Stimulated activated naive B cell treated with anti-CD40 and anti-IgM and Interleukin-4, amounts not matched to agents 10 μg/mL and 1 μg/mL and 100 μg/mL, for 72 hours (primary cell): ENCODE data around the gene MCEMP1.

ENCODE experiments used
- ATAC-seq, 2 donors: fragments of 150-1000 bp; cut with Tn5 transposase; replicated peaks; 2 replicates each; pipeline ENCODE4 v1.10.0; 2021; ENCODE audit warnings: moderate library complexity in 1 of 2
- DNase-seq: peaks from one replicate; pipeline ENCODE4 v3.0.0; 2021
- H3K27ac Mint-ChIP-seq: one replicate; pipeline ENCODE4 v1.8.0; 2022; ENCODE audit warnings: mild to moderate bottlenecking, mixed read lengths
- H3K27me3 Mint-ChIP-seq, 2 donors: one replicate each; pipeline ENCODE4 v1.8.0; 2022; ENCODE audit warnings: mixed read lengths in 2 of 2
- H3K36me3 Mint-ChIP-seq, 2 donors: one replicate each; pipeline ENCODE4 v1.8.0; 2022; ENCODE audit warnings: mixed read lengths in 2 of 2, mild to moderate bottlenecking in 1 of 2
- H3K4me1 Mint-ChIP-seq, 2 donors: one replicate each; pipeline ENCODE4 v1.8.0; 2022; ENCODE audit warnings: mixed read lengths in 2 of 2, mild to moderate bottlenecking in 1 of 2
- H3K4me3 Mint-ChIP-seq, 2 donors: one replicate each; pipeline ENCODE4 v1.8.0; 2022; ENCODE audit warnings: mild to moderate bottlenecking in 2 of 2, mixed read lengths in 2 of 2, moderate library complexity in 1 of 2
- H3K9me3 Mint-ChIP-seq, 2 donors: one replicate each; pipeline ENCODE4 v1.8.0; 2022; ENCODE audit warnings: mixed read lengths in 2 of 2, mild to moderate bottlenecking in 1 of 2

MCEMP1 gene

GRCh38 chr19:7701654-7702457 lies 25.0 kb downstream of the MCEMP1 start, which contains the start of gene FCER2:
Gene FCER2 (minus strand): TSS chr19:7702131. CDS start chr19:7699760, 2,371 bp downstream.
- no peaks in the 10 kb centered on the region for H3K27me3 Mint-ChIP-seq
- H3K9me3 Mint-ChIP-seq: peaks cover 7% of the 10 kb centered on the region in 2 donors
- no peak within 1 kb of the TSS for H3K4me3 Mint-ChIP-seq
- H3K4me1 Mint-ChIP-seq: peaks cover 61 to 99% of the 10 kb centered on the region in 2 donors
- H3K36me3 Mint-ChIP-seq: peaks cover 62 to 78% of the 10 kb centered on the region in 2 donors
- DNase-seq: peak; percentile 86
- peak within 1 kb of the TSS; percentile 99 for H3K27ac Mint-ChIP-seq
- ATAC-seq: peak; percentile 64 to 72

GRCh38 chr19:7703332-7703731 lies 26.4 kb downstream of the MCEMP1 start:
- Mint-ChIP-seq H3K27ac (peak overlapping the region; percentile 99), H3K9me3 (peaks cover 7% of the 10 kb centered on the region in 2 donors), H3K4me3 (peak overlapping the region; percentile 54 to 69), H3K4me1 (peaks cover 63 to 99% of the 10 kb centered on the region in 2 donors), H3K36me3 (peaks cover 50 to 64% of the 10 kb centered on the region in 2 donors), H3K27me3 (no peaks in the 10 kb centered on the region)
- ATAC-seq (no peak), DNase-seq (no peak)

GRCh38 chr19:7704280-7705060 lies 27.6 kb downstream of the MCEMP1 start:
- DNase-seq (no peak), ATAC-seq (no peak)
- peaks cover 42 to 61% of the 10 kb centered on the region in 2 donors for H3K36me3 Mint-ChIP-seq
- H3K4me1 Mint-ChIP-seq: peaks cover 66 to 100% of the 10 kb centered on the region in 2 donors
- H3K27me3 Mint-ChIP-seq: no peaks in the 10 kb centered on the region
- H3K27ac Mint-ChIP-seq: peak overlapping the region; percentile 99
- H3K4me3 Mint-ChIP-seq: peak overlapping the region in 1 of 2 donors; percentile 40
- peaks cover 9 to 11% of the 10 kb centered on the region in 2 donors for H3K9me3 Mint-ChIP-seq

GRCh38 chr19:7705387-7706187 lies 28.7 kb downstream of the MCEMP1 start:
- peak overlapping the region; percentile 99 for H3K27ac Mint-ChIP-seq
- no peaks in the 10 kb centered on the region for H3K27me3 Mint-ChIP-seq
- peaks cover 9 to 11% of the 10 kb centered on the region in 2 donors for H3K9me3 Mint-ChIP-seq
- peaks cover 68 to 100% of the 10 kb centered on the region in 2 donors for H3K4me1 Mint-ChIP-seq
- peak overlapping the region; percentile 42 to 52 for H3K4me3 Mint-ChIP-seq
- DNase-seq: peak; percentile 94
- ATAC-seq: peak; percentile 56 to 69
- peaks cover 32 to 52% of the 10 kb centered on the region in 2 donors for H3K36me3 Mint-ChIP-seq

GRCh38 chr19:7706188-7706954 lies 29.5 kb downstream of the MCEMP1 start:
- H3K36me3 Mint-ChIP-seq: peaks cover 26 to 47% of the 10 kb centered on the region in 2 donors
- peak overlapping the region; percentile 99 for H3K27ac Mint-ChIP-seq
- ATAC-seq (no peak), DNase-seq (no peak)
- peak overlapping the region; percentile 42 to 60 for H3K4me3 Mint-ChIP-seq
- peaks cover 72 to 100% of the 10 kb centered on the region in 2 donors for H3K4me1 Mint-ChIP-seq
- no peaks in the 10 kb centered on the region for H3K27me3 Mint-ChIP-seq
- peaks cover 10 to 14% of the 10 kb centered on the region in 2 donors for H3K9me3 Mint-ChIP-seq

GRCh38 chr19:7706955-7707456 lies 30.1 kb downstream of the MCEMP1 start:
- peaks cover 68 to 94% of the 10 kb centered on the region in 2 donors for H3K4me1 Mint-ChIP-seq
- H3K27me3 Mint-ChIP-seq: no peaks in the 10 kb centered on the region
- peak overlapping the region; percentile 99 for H3K27ac Mint-ChIP-seq

GRCh38 chr19:7709932-7710460 lies 33.1 kb downstream of the MCEMP1 start:
- peaks cover 7 to 12% of the 10 kb centered on the region in 2 donors for H3K9me3 Mint-ChIP-seq
- peak; percentile 29 to 30 for ATAC-seq
- peaks cover 52 to 83% of the 10 kb centered on the region in 2 donors for H3K4me1 Mint-ChIP-seq
- peak overlapping the region; percentile 3 to 14 for H3K4me3 Mint-ChIP-seq
- H3K36me3 Mint-ChIP-seq: peaks cover 12 to 25% of the 10 kb centered on the region in 2 donors
- peak overlapping the region; percentile 99 for H3K27ac Mint-ChIP-seq
- peak; percentile 70 for DNase-seq
- no peaks in the 10 kb centered on the region for H3K27me3 Mint-ChIP-seq

More at GRCh38 chr19:7706955-7707456, 30.1 kb downstream of the MCEMP1 start:
- H3K9me3 Mint-ChIP-seq: peaks cover 10 to 14% of the 10 kb centered on the region in 2 donors
- no peak for DNase-seq
- H3K4me3 Mint-ChIP-seq: peak overlapping the region; percentile 42 to 60
- H3K36me3 Mint-ChIP-seq: peaks cover 20 to 41% of the 10 kb centered on the region in 2 donors
- ATAC-seq: no peak

GRCh38 chr19:7710616-7711015 lies 33.7 kb downstream of the MCEMP1 start:
- peak overlapping the region; percentile 3 to 14 for H3K4me3 Mint-ChIP-seq
- peaks cover 12 to 24% of the 10 kb centered on the region in 2 donors for H3K36me3 Mint-ChIP-seq
- H3K4me1 Mint-ChIP-seq: peaks cover 52 to 83% of the 10 kb centered on the region in 2 donors
- H3K9me3 Mint-ChIP-seq: peaks cover 7 to 12% of the 10 kb centered on the region in 2 donors
- H3K27me3 Mint-ChIP-seq: no peaks in the 10 kb centered on the region
- peak overlapping the region; percentile 99 for H3K27ac Mint-ChIP-seq
- DNase-seq (no peak), ATAC-seq (peak in 1 of 2 donors; percentile 1)

- peak overlapping the region; percentile 85 for H3K27ac Mint-ChIP-seq
- H3K4me1 Mint-ChIP-seq: peaks cover 37 to 76% of the 10 kb centered on the region in 2 donors
- peak overlapping the region; percentile 13 to 64 for H3K4me3 Mint-ChIP-seq
- DNase-seq (no peak), ATAC-seq (no peak)
- no peaks in the 10 kb centered on the region for H3K27me3 Mint-ChIP-seq
- peaks cover 2 to 8% of the 10 kb centered on the region in 2 donors for H3K9me3 Mint-ChIP-seq
- H3K36me3 Mint-ChIP-seq: peaks cover 7 to 19% of the 10 kb centered on the region in 2 donors
These were observed 38.8 kb downstream of the MCEMP1 start for GRCh38 chr19:7715671-7716070.

GRCh38 chr19:7716762-7717161 lies 39.9 kb downstream of the MCEMP1 start:
- DNase-seq: no peak
- no peaks in the 10 kb centered on the region for H3K27me3 Mint-ChIP-seq
- peaks cover 35 to 74% of the 10 kb centered on the region in 2 donors for H3K4me1 Mint-ChIP-seq
- no peak overlapping the region for H3K27ac Mint-ChIP-seq
- H3K36me3 Mint-ChIP-seq: peaks cover 6 to 17% of the 10 kb centered on the region in 2 donors
- no peak overlapping the region for H3K4me3 Mint-ChIP-seq
- H3K9me3 Mint-ChIP-seq: peaks cover 0 to 6% of the 10 kb centered on the region in 2 donors
- no peak for ATAC-seq

- ATAC-seq (peak; percentile 52 to 61), DNase-seq (no peak)
- peaks cover 0 to 6% of the 10 kb centered on the region in 2 donors for H3K9me3 Mint-ChIP-seq
- H3K36me3 Mint-ChIP-seq: peaks cover 12 to 22% of the 10 kb centered on the region in 2 donors
- H3K27ac Mint-ChIP-seq: peak overlapping the region; percentile 96
- peaks cover 45 to 88% of the 10 kb centered on the region in 2 donors for H3K4me1 Mint-ChIP-seq
- no peaks in the 10 kb centered on the region for H3K27me3 Mint-ChIP-seq
- H3K4me3 Mint-ChIP-seq: peak overlapping the region; percentile 62 to 63
These were observed 41.8 kb downstream of the MCEMP1 start for GRCh38 chr19:7718668-7719067.

GRCh38 chr19:7720351-7720750 lies 43.5 kb downstream of the MCEMP1 start:
- DNase-seq (no peak), ATAC-seq (no peak)
- Mint-ChIP-seq H3K4me1 (peaks cover 39 to 88% of the 10 kb centered on the region in 2 donors), H3K27me3 (no peaks in the 10 kb centered on the region), H3K4me3 (no peak overlapping the region), H3K27ac (peak overlapping the region; percentile 44), H3K36me3 (peaks cover 17 to 31% of the 10 kb centered on the region in 2 donors), H3K9me3 (peaks cover 7 to 9% of the 10 kb centered on the region in 2 donors)
